Measurements from ENCODE around the gene ABI3BP.

The ABI3BP gene

GRCh38 chr3:100748967-100749366, 244.3 kb downstream of the ABI3BP start:
- H3K9me3 ChIP-seq (ENCODE audit: control insufficient read depth in 1 of 2, low read length in 2 of 2) = no peaks in the 10 kb centered on the region
- no peak overlapping the region for H3K27ac ChIP-seq (ENCODE audit: low read length)
- H3K27me3 ChIP-seq (ENCODE audit: low read depth, low read length) = no peaks in the 10 kb centered on the region
- no peak overlapping the region for H3K4me3 ChIP-seq (ENCODE audit: low read depth in 1 of 2, low read length in 2 of 2)
- peaks cover 0 to 4% of the 10 kb centered on the region in 2 donors for H3K4me1 ChIP-seq (ENCODE audit: control insufficient read depth in 1 of 2, insufficient read depth in 2 of 2, low read length in 2 of 2)
- peaks cover 63 to 73% of the 10 kb centered on the region in 2 donors for H3K36me3 ChIP-seq (ENCODE audit: control insufficient read depth in 1 of 2, insufficient read depth in 2 of 2, low read length in 2 of 2)

GRCh38 chr3:100748220-100748619, 245.0 kb downstream of the ABI3BP start:
- H3K4me1 ChIP-seq (ENCODE audit: control insufficient read depth in 1 of 2, insufficient read depth in 2 of 2, low read length in 2 of 2) = peaks cover 0 to 4% of the 10 kb centered on the region in 2 donors
- no peak overlapping the region for H3K4me3 ChIP-seq (ENCODE audit: low read depth in 1 of 2, low read length in 2 of 2)
- no peaks in the 10 kb centered on the region for H3K27me3 ChIP-seq (ENCODE audit: low read depth, low read length)
- no peak overlapping the region for H3K27ac ChIP-seq (ENCODE audit: low read length)
- peaks cover 67 to 68% of the 10 kb centered on the region in 2 donors for H3K36me3 ChIP-seq (ENCODE audit: control insufficient read depth in 1 of 2, insufficient read depth in 2 of 2, low read length in 2 of 2)
- H3K9me3 ChIP-seq (ENCODE audit: control insufficient read depth in 1 of 2, low read length in 2 of 2) = no peaks in the 10 kb centered on the region

GRCh38 chr3:100746092-100746491, 247.1 kb downstream of the ABI3BP start:
- no peaks in the 10 kb centered on the region for H3K27me3 ChIP-seq (ENCODE audit: low read depth, low read length)
- peaks cover 55 to 67% of the 10 kb centered on the region in 2 donors for H3K36me3 ChIP-seq (ENCODE audit: control insufficient read depth in 1 of 2, insufficient read depth in 2 of 2, low read length in 2 of 2)

GRCh38 chr3:100745617-100746016, 247.6 kb downstream of the ABI3BP start:
- no peaks in the 10 kb centered on the region for H3K9me3 ChIP-seq (ENCODE audit: control insufficient read depth in 1 of 2, low read length in 2 of 2)
- H3K4me3 ChIP-seq (ENCODE audit: low read depth in 1 of 2, low read length in 2 of 2) = no peak overlapping the region
- peaks cover 53 to 63% of the 10 kb centered on the region in 2 donors for H3K36me3 ChIP-seq (ENCODE audit: control insufficient read depth in 1 of 2, insufficient read depth in 2 of 2, low read length in 2 of 2)
- peaks cover 0 to 4% of the 10 kb centered on the region in 2 donors for H3K4me1 ChIP-seq (ENCODE audit: control insufficient read depth in 1 of 2, insufficient read depth in 2 of 2, low read length in 2 of 2)
- no peak overlapping the region for H3K27ac ChIP-seq (ENCODE audit: low read length)
- H3K27me3 ChIP-seq (ENCODE audit: low read depth, low read length) = no peaks in the 10 kb centered on the region

More at GRCh38 chr3:100746092-100746491, 247.1 kb downstream of the ABI3BP start:
- Histone ChIP-seq H3K4me3 (ENCODE audit: low read depth in 1 of 2, low read length in 2 of 2) (no peak overlapping the region), H3K27ac (ENCODE audit: low read length) (no peak overlapping the region), H3K9me3 (ENCODE audit: control insufficient read depth in 1 of 2, low read length in 2 of 2) (no peaks in the 10 kb centered on the region), H3K4me1 (ENCODE audit: control insufficient read depth in 1 of 2, insufficient read depth in 2 of 2, low read length in 2 of 2) (peaks cover 0 to 4% of the 10 kb centered on the region in 2 donors)

- Histone ChIP-seq H3K9me3 (ENCODE audit: control insufficient read depth in 1 of 2, low read length in 2 of 2) (no peaks in the 10 kb centered on the region), H3K27me3 (ENCODE audit: low read depth, low read length) (no peaks in the 10 kb centered on the region), H3K36me3 (ENCODE audit: control insufficient read depth in 1 of 2, insufficient read depth in 2 of 2, low read length in 2 of 2) (peaks cover 55 to 64% of the 10 kb centered on the region in 2 donors), H3K4me1 (ENCODE audit: control insufficient read depth in 1 of 2, insufficient read depth in 2 of 2, low read length in 2 of 2) (peaks cover 0 to 4% of the 10 kb centered on the region in 2 donors), H3K4me3 (ENCODE audit: low read depth in 1 of 2, low read length in 2 of 2) (no peak overlapping the region), H3K27ac (ENCODE audit: low read length) (no peak overlapping the region)
These were observed 248.6 kb downstream of the ABI3BP start for GRCh38 chr3:100744671-100745070.

- Histone ChIP-seq H3K27me3 (ENCODE audit: low read depth, low read length) (no peaks in the 10 kb centered on the region), H3K4me1 (ENCODE audit: control insufficient read depth in 1 of 2, insufficient read depth in 2 of 2, low read length in 2 of 2) (peaks cover 0 to 4% of the 10 kb centered on the region in 2 donors), H3K27ac (ENCODE audit: low read length) (no peak overlapping the region), H3K36me3 (ENCODE audit: control insufficient read depth in 1 of 2, insufficient read depth in 2 of 2, low read length in 2 of 2) (peaks cover 54 to 55% of the 10 kb centered on the region in 2 donors), H3K9me3 (ENCODE audit: control insufficient read depth in 1 of 2, low read length in 2 of 2) (no peaks in the 10 kb centered on the region), H3K4me3 (ENCODE audit: low read depth in 1 of 2, low read length in 2 of 2) (no peak overlapping the region)
These were observed 249.7 kb downstream of the ABI3BP start for GRCh38 chr3:100743535-100743934.

GRCh38 chr3:100740207-100740606, 253.0 kb downstream of the ABI3BP start:
- no peaks in the 10 kb centered on the region for H3K4me1 ChIP-seq (ENCODE audit: control insufficient read depth in 1 of 2, insufficient read depth in 2 of 2, low read length in 2 of 2)
- no peaks in the 10 kb centered on the region for H3K27me3 ChIP-seq (ENCODE audit: low read depth, low read length)
- H3K4me3 ChIP-seq (ENCODE audit: low read depth in 1 of 2, low read length in 2 of 2) = no peak overlapping the region
- H3K9me3 ChIP-seq (ENCODE audit: control insufficient read depth in 1 of 2, low read length in 2 of 2) = no peaks in the 10 kb centered on the region
- H3K36me3 ChIP-seq (ENCODE audit: control insufficient read depth in 1 of 2, insufficient read depth in 2 of 2, low read length in 2 of 2) = peaks cover 53 to 59% of the 10 kb centered on the region in 2 donors
- H3K27ac ChIP-seq (ENCODE audit: low read length) = no peak overlapping the region

GRCh38 chr3:100737334-100737733, 255.9 kb downstream of the ABI3BP start:
- peaks cover 0 to 5% of the 10 kb centered on the region in 2 donors for H3K4me1 ChIP-seq (ENCODE audit: control insufficient read depth in 1 of 2, insufficient read depth in 2 of 2, low read length in 2 of 2)
- peaks cover 51 to 58% of the 10 kb centered on the region in 2 donors for H3K36me3 ChIP-seq (ENCODE audit: control insufficient read depth in 1 of 2, insufficient read depth in 2 of 2, low read length in 2 of 2)
- H3K27me3 ChIP-seq (ENCODE audit: low read depth, low read length) = no peaks in the 10 kb centered on the region
- no peak overlapping the region for H3K27ac ChIP-seq (ENCODE audit: low read length)
- no peaks in the 10 kb centered on the region for H3K9me3 ChIP-seq (ENCODE audit: control insufficient read depth in 1 of 2, low read length in 2 of 2)
- no peak overlapping the region for H3K4me3 ChIP-seq (ENCODE audit: low read depth in 1 of 2, low read length in 2 of 2)

- Histone ChIP-seq H3K36me3 (ENCODE audit: control insufficient read depth in 1 of 2, insufficient read depth in 2 of 2, low read length in 2 of 2) (peaks cover 43 to 56% of the 10 kb centered on the region in 2 donors), H3K27me3 (ENCODE audit: low read depth, low read length) (no peaks in the 10 kb centered on the region), H3K9me3 (ENCODE audit: control insufficient read depth in 1 of 2, low read length in 2 of 2) (no peaks in the 10 kb centered on the region), H3K4me3 (ENCODE audit: low read depth in 1 of 2, low read length in 2 of 2) (no peak overlapping the region), H3K4me1 (ENCODE audit: control insufficient read depth in 1 of 2, insufficient read depth in 2 of 2, low read length in 2 of 2) (peaks cover 0 to 5% of the 10 kb centered on the region in 2 donors), H3K27ac (ENCODE audit: low read length) (no peak overlapping the region)
These were observed 260.8 kb downstream of the ABI3BP start for GRCh38 chr3:100732435-100732834.

GRCh38 chr3:100730524-100730923, 262.7 kb downstream of the ABI3BP start:
- Histone ChIP-seq H3K9me3 (ENCODE audit: control insufficient read depth in 1 of 2, low read length in 2 of 2) (no peaks in the 10 kb centered on the region), H3K36me3 (ENCODE audit: control insufficient read depth in 1 of 2, insufficient read depth in 2 of 2, low read length in 2 of 2) (peaks cover 33 to 53% of the 10 kb centered on the region in 2 donors), H3K4me3 (ENCODE audit: low read depth in 1 of 2, low read length in 2 of 2) (no peak overlapping the region)

GRCh38 chr3:100726706-100727105, 266.5 kb downstream of the ABI3BP start:
- Histone ChIP-seq H3K9me3 (ENCODE audit: control insufficient read depth in 1 of 2, low read length in 2 of 2) (no peaks in the 10 kb centered on the region), H3K4me3 (ENCODE audit: low read depth in 1 of 2, low read length in 2 of 2) (no peak overlapping the region), H3K36me3 (ENCODE audit: control insufficient read depth in 1 of 2, insufficient read depth in 2 of 2, low read length in 2 of 2) (peaks cover 24 to 37% of the 10 kb centered on the region in 2 donors), H3K27ac (ENCODE audit: low read length) (no peak overlapping the region), H3K27me3 (ENCODE audit: low read depth, low read length) (no peaks in the 10 kb centered on the region), H3K4me1 (ENCODE audit: control insufficient read depth in 1 of 2, insufficient read depth in 2 of 2, low read length in 2 of 2) (no peaks in the 10 kb centered on the region)

More at GRCh38 chr3:100730524-100730923, 262.7 kb downstream of the ABI3BP start:
- Histone ChIP-seq H3K27me3 (ENCODE audit: low read depth, low read length) (no peaks in the 10 kb centered on the region), H3K27ac (ENCODE audit: low read length) (no peak overlapping the region), H3K4me1 (ENCODE audit: control insufficient read depth in 1 of 2, insufficient read depth in 2 of 2, low read length in 2 of 2) (peaks cover 0 to 5% of the 10 kb centered on the region in 2 donors)

- Histone ChIP-seq H3K4me1 (ENCODE audit: control insufficient read depth in 1 of 2, insufficient read depth in 2 of 2, low read length in 2 of 2) (no peaks in the 10 kb centered on the region), H3K27me3 (ENCODE audit: low read depth, low read length) (no peaks in the 10 kb centered on the region), H3K27ac (ENCODE audit: low read length) (no peak overlapping the region), H3K4me3 (ENCODE audit: low read depth in 1 of 2, low read length in 2 of 2) (no peak overlapping the region), H3K36me3 (ENCODE audit: control insufficient read depth in 1 of 2, insufficient read depth in 2 of 2, low read length in 2 of 2) (peaks cover 25 to 44% of the 10 kb centered on the region in 2 donors), H3K9me3 (ENCODE audit: control insufficient read depth in 1 of 2, low read length in 2 of 2) (no peaks in the 10 kb centered on the region)
These were observed 267.2 kb downstream of the ABI3BP start for GRCh38 chr3:100725935-100726513.
